ENCODE results near the gene TRIM28. TPM values are rescaled to one million over a fixed set of nuclear protein-coding genes. Genes with fewer than 3 reads are reported as not detected.

The TRIM28 gene
- total RNA-seq, 1 experiment from 2014 or later = 1,038 TPM

DNA sequence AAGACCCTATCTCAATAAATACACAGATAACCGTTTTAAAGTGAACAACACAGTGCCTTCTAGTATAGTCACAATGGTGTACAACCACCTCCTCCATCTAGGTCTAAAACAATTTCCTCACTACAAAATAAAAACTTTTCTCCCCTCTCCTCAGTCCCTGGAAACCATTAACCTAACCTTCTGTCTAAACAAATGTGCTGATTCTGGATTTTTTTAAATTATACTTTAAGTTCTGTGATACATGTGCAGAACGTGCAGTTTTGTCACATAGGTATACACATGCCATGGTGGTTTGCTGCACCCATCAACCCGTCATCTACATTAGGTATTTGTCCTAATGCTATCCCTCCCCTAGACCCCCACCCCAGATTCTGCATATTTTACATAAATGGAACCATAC, 14.5 kb upstream of the TRIM28 start:
- intact Hi-C loops (cut with micrococcal nuclease; ENCODE audit: unreplicated experiment) = no loop called here
- DNase-seq (ENCODE audit: low spot score) = no peak
- Histone ChIP-seq H3K9me3 (ENCODE audit: low read depth, low read length, poor library complexity, severe bottlenecking) (no peaks in the 10 kb centered on the region), H3K4me3 (ENCODE audit: low read depth, low read length, poor library complexity, severe bottlenecking) (no peak overlapping the region), H3K27ac (ENCODE audit: low read depth, low read length, poor library complexity, severe bottlenecking) (no peak overlapping the region), H3K27me3 (replicated peaks; ENCODE audit: insufficient read depth, low read depth, low read length, poor library complexity) (no peaks in the 10 kb centered on the region), H3K4me1 (ENCODE audit: insufficient read depth, low read length, poor library complexity, severe bottlenecking) (no peaks in the 10 kb centered on the region), H3K36me3 (ENCODE audit: insufficient read depth, low read length, poor library complexity, severe bottlenecking) (no peaks in the 10 kb centered on the region)
- TF ChIP-seq, protein P1, sequence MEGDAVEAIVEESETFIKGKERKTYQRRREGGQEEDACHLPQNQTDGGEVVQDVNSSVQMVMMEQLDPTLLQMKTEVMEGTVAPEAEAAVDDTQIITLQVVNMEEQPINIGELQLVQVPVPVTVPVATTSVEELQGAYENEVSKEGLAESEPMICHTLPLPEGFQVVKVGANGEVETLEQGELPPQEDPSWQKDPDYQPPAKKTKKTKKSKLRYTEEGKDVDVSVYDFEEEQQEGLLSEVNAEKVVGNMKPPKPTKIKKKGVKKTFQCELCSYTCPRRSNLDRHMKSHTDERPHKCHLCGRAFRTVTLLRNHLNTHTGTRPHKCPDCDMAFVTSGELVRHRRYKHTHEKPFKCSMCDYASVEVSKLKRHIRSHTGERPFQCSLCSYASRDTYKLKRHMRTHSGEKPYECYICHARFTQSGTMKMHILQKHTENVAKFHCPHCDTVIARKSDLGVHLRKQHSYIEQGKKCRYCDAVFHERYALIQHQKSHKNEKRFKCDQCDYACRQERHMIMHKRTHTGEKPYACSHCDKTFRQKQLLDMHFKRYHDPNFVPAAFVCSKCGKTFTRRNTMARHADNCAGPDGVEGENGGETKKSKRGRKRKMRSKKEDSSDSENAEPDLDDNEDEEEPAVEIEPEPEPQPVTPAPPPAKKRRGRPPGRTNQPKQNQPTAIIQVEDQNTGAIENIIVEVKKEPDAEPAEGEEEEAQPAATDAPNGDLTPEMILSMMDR (conservative IDR thresholded peaks at IDR 0.05; ENCODE audit: low read depth, low read length) = no peak
- no peak for TF ChIP-seq EZH2 (IDR thresholded peaks at IDR 0.05; ENCODE audit: borderline replicate concordance, low read depth, low read length, poor library complexity, severe bottlenecking)
- ChIA-PET POLR2A (ENCODE audit: low non-redundant PET) (no interaction called here), CTCF (no interaction called here)
- BruUV-seq (replicated peaks) = no TSS peak

DNA sequence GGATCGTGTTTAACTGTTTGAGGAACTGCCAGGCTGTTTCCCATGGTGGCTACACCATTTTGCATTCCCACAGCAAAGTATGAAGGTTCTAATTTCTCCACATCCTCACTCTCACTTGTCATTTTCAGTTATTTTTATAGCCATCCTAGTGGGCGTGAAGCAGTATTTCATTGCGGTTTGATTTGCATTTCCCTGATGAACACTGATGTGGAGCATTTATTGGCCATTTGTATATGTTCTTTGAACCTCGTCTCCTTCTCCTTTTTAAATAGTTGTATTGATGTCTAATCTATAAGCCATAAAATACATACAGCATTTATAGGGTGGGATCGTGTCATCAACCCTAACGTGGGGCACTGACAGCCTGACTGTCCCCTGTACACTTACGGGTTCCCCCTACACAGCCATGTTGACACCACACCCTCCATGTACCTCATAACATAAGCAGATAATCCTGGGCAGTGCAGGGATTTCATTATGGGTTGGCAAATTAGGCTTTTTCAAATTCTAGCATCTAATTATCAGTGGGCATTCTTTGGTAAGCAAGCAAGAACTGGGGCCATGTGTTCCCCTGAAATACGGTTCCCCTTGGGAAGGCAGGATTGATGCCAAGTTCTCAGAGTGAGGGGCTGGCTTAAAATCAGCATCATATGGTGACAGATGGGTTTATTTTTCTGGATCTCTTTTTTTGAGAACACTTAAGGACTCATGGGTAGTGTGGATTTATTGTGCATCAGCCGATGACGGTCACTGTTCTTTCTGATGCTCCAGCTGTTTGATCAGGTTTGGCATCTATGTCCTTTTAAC, 12.6 kb upstream of the TRIM28 start:
- Histone ChIP-seq H3K27ac (ENCODE audit: low read depth, low read length, poor library complexity, severe bottlenecking) (no peak overlapping the region), H3K36me3 (ENCODE audit: insufficient read depth, low read length, poor library complexity, severe bottlenecking) (no peaks in the 10 kb centered on the region), H3K4me3 (ENCODE audit: low read depth, low read length, poor library complexity, severe bottlenecking) (no peak overlapping the region), H3K4me1 (ENCODE audit: insufficient read depth, low read length, poor library complexity, severe bottlenecking) (no peaks in the 10 kb centered on the region), H3K27me3 (replicated peaks; ENCODE audit: insufficient read depth, low read depth, low read length, poor library complexity) (no peaks in the 10 kb centered on the region), H3K9me3 (ENCODE audit: low read depth, low read length, poor library complexity, severe bottlenecking) (no peaks in the 10 kb centered on the region)
- intact Hi-C loops (cut with micrococcal nuclease; ENCODE audit: unreplicated experiment) = no loop called here
- DNase-seq (ENCODE audit: low spot score) = no peak
- no peak for TF ChIP-seq EZH2 (IDR thresholded peaks at IDR 0.05; ENCODE audit: borderline replicate concordance, low read depth, low read length, poor library complexity, severe bottlenecking)
- TF ChIP-seq, protein P1 (conservative IDR thresholded peaks at IDR 0.05; ENCODE audit: low read depth, low read length) = no peak
- ChIA-PET POLR2A (ENCODE audit: low non-redundant PET) (interaction anchor here (0.5 kb wide), 1 partner anchor 12 kb away, joined by 5 read pairs; the partner anchor contains the start of gene ZBTB45), CTCF (no interaction called here)
- no TSS peak for BruUV-seq (replicated peaks)

DNA sequence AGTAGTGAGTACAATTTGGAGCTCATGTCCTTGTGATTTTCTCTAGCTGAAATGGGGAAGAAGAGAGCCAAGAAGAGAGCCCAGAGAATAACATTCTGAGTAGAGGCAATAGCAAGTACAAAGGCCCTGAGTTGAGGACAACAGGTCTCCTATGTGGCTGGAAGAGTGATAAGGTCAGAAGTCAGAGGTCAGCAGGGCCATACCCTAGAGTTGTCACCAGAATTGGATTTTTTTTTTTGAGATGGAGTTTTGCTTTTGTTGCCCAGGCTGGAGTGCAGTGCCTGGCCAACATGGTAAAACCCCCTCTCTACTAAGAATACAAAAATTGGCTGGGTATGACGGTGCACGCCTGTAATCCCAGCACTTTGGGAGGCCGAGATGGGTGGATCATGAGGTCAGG, 8.0 kb upstream of the TRIM28 start:
- no peak overlapping the region for H3K27ac ChIP-seq (ENCODE audit: low read depth, low read length, poor library complexity, severe bottlenecking)
- no TSS peak for BruUV-seq (replicated peaks)
- intact Hi-C loops (cut with micrococcal nuclease; ENCODE audit: unreplicated experiment) = no loop called here
- POLR2A ChIA-PET (ENCODE audit: low non-redundant PET) = no interaction called here
- TF ChIP-seq EZH2 (IDR thresholded peaks at IDR 0.05; ENCODE audit: borderline replicate concordance, low read depth, low read length, poor library complexity, severe bottlenecking) = no peak
- TF ChIP-seq, protein P1 (conservative IDR thresholded peaks at IDR 0.05; ENCODE audit: low read depth, low read length) = no peak
- no peak for DNase-seq (ENCODE audit: low spot score)
- CTCF ChIA-PET = no interaction called here
- no peaks in the 10 kb centered on the region for H3K27me3 ChIP-seq (replicated peaks; ENCODE audit: insufficient read depth, low read depth, low read length, poor library complexity)
- H3K9me3 ChIP-seq (ENCODE audit: low read depth, low read length, poor library complexity, severe bottlenecking) = no peaks in the 10 kb centered on the region
- peaks cover 8% of the 10 kb centered on the region for H3K4me1 ChIP-seq (ENCODE audit: insufficient read depth, low read length, poor library complexity, severe bottlenecking)
- no peaks in the 10 kb centered on the region for H3K36me3 ChIP-seq (ENCODE audit: insufficient read depth, low read length, poor library complexity, severe bottlenecking)
- H3K4me3 ChIP-seq (ENCODE audit: low read depth, low read length, poor library complexity, severe bottlenecking) = no peak overlapping the region
